Measurements from ENCODE around the gene HSPB6.
"Not testable (repeated sequence)": the region's sequence is repeated elsewhere in the genome, so short reads cannot be mapped to it uniquely, and the experiment has no call there.

HSPB6 gene

GRCh38 chr19:35756377-35757230 is at the start of gene HSPB6:
TSS of gene HSPB6 (minus strand) at chr19:35757029. CDS start at chr19:35757008, 21 bp downstream.
- H3K4me1 Mint-ChIP-seq: peaks cover 31% of the 10 kb centered on the region
- peaks cover 7% of the 10 kb centered on the region for H3K27me3 Mint-ChIP-seq
- peaks cover 4% of the 10 kb centered on the region for H3K36me3 Mint-ChIP-seq
- peak within 1 kb of the TSS; percentile 99 for H3K4me3 Mint-ChIP-seq
- peak within 1 kb of the TSS; percentile 99 for H3K27ac Mint-ChIP-seq
- H3K9me3 Mint-ChIP-seq: no peaks in the 10 kb centered on the region

GRCh38 chr19:35806597-35806996 is 49.8 kb upstream of the HSPB6 start:
- no peaks in the 10 kb centered on the region for H3K9me3 Mint-ChIP-seq
- H3K4me3 Mint-ChIP-seq: no peak overlapping the region
- peaks cover 1% of the 10 kb centered on the region for H3K36me3 Mint-ChIP-seq
- no peak overlapping the region for H3K27ac Mint-ChIP-seq
- H3K27me3 Mint-ChIP-seq: peaks cover 3% of the 10 kb centered on the region
- no peaks in the 10 kb centered on the region for H3K4me1 Mint-ChIP-seq

GRCh38 chr19:35805526-35806102 is 48.8 kb upstream of the HSPB6 start:
- H3K9me3 Mint-ChIP-seq: no peaks in the 10 kb centered on the region
- no peaks in the 10 kb centered on the region for H3K4me1 Mint-ChIP-seq
- no peaks in the 10 kb centered on the region for H3K27me3 Mint-ChIP-seq
- H3K27ac Mint-ChIP-seq: peak overlapping the region; percentile 30
- peaks cover 1% of the 10 kb centered on the region for H3K36me3 Mint-ChIP-seq
- H3K4me3 Mint-ChIP-seq: no peak overlapping the region

- H3K36me3 Mint-ChIP-seq: peaks cover 1% of the 10 kb centered on the region
- no peaks in the 10 kb centered on the region for H3K9me3 Mint-ChIP-seq
- H3K4me1 Mint-ChIP-seq: no peaks in the 10 kb centered on the region
- H3K27ac Mint-ChIP-seq: no peak overlapping the region
- H3K27me3 Mint-ChIP-seq: peaks cover 10% of the 10 kb centered on the region
- H3K4me3 Mint-ChIP-seq: no peak overlapping the region
Measured at GRCh38 chr19:35801828-35802227, 45.0 kb upstream of the HSPB6 start.

GRCh38 chr19:35797663-35798062 is 40.8 kb upstream of the HSPB6 start:
- Mint-ChIP-seq H3K4me1 (no peaks in the 10 kb centered on the region), H3K9me3 (no peaks in the 10 kb centered on the region), H3K4me3 (no peak overlapping the region), H3K36me3 (peaks cover 1% of the 10 kb centered on the region), H3K27me3 (peaks cover 14% of the 10 kb centered on the region), H3K27ac (no peak overlapping the region)

- H3K4me3 Mint-ChIP-seq: no peak overlapping the region
Measured at GRCh38 chr19:35796645-35797542, 40.1 kb upstream of the HSPB6 start.

GRCh38 chr19:35795564-35795963 is 38.7 kb upstream of the HSPB6 start:
- not testable (repeated sequence) for H3K9me3 Mint-ChIP-seq, H3K4me3 Mint-ChIP-seq, H3K36me3 Mint-ChIP-seq, H3K4me1 Mint-ChIP-seq, H3K27ac Mint-ChIP-seq
- H3K27me3 Mint-ChIP-seq: peaks cover 14% of the 10 kb centered on the region

More at GRCh38 chr19:35796645-35797542, 40.1 kb upstream of the HSPB6 start:
- Mint-ChIP-seq H3K9me3 (no peaks in the 10 kb centered on the region), H3K36me3 (peaks cover 1% of the 10 kb centered on the region), H3K27me3 (peaks cover 14% of the 10 kb centered on the region), H3K4me1 (no peaks in the 10 kb centered on the region), H3K27ac (no peak overlapping the region)

- Mint-ChIP-seq H3K36me3 (no peaks in the 10 kb centered on the region), H3K9me3 (no peaks in the 10 kb centered on the region), H3K27ac (no peak overlapping the region), H3K4me3 (no peak overlapping the region), H3K27me3 (peaks cover 12% of the 10 kb centered on the region), H3K4me1 (no peaks in the 10 kb centered on the region)
Measured at GRCh38 chr19:35793381-35794165, 36.7 kb upstream of the HSPB6 start.

GRCh38 chr19:35792888-35793287 is 36.1 kb upstream of the HSPB6 start:
- Mint-ChIP-seq H3K27ac (no peak overlapping the region), H3K36me3 (no peaks in the 10 kb centered on the region)

GRCh38 chr19:35792312-35792711 is 35.5 kb upstream of the HSPB6 start:
- Mint-ChIP-seq H3K9me3 (no peaks in the 10 kb centered on the region), H3K27me3 (peaks cover 9% of the 10 kb centered on the region), H3K4me1 (no peaks in the 10 kb centered on the region), H3K36me3 (no peaks in the 10 kb centered on the region), H3K27ac (no peak overlapping the region), H3K4me3 (no peak overlapping the region)

More at GRCh38 chr19:35792888-35793287, 36.1 kb upstream of the HSPB6 start:
- no peak overlapping the region for H3K4me3 Mint-ChIP-seq
- H3K27me3 Mint-ChIP-seq: peaks cover 10% of the 10 kb centered on the region
- no peaks in the 10 kb centered on the region for H3K4me1 Mint-ChIP-seq
- H3K9me3 Mint-ChIP-seq: no peaks in the 10 kb centered on the region

- no peak overlapping the region for H3K27ac Mint-ChIP-seq
- no peak overlapping the region for H3K4me3 Mint-ChIP-seq
- no peaks in the 10 kb centered on the region for H3K36me3 Mint-ChIP-seq
- peaks cover 5% of the 10 kb centered on the region for H3K27me3 Mint-ChIP-seq
- no peaks in the 10 kb centered on the region for H3K4me1 Mint-ChIP-seq
- H3K9me3 Mint-ChIP-seq: no peaks in the 10 kb centered on the region
Measured at GRCh38 chr19:35791814-35792279, 35.0 kb upstream of the HSPB6 start.

- Mint-ChIP-seq H3K4me3 (no peak overlapping the region), H3K36me3 (no peaks in the 10 kb centered on the region), H3K9me3 (no peaks in the 10 kb centered on the region), H3K4me1 (no peaks in the 10 kb centered on the region), H3K27ac (no peak overlapping the region), H3K27me3 (no peaks in the 10 kb centered on the region)
Measured at GRCh38 chr19:35790981-35791813, 34.4 kb upstream of the HSPB6 start.

GRCh38 chr19:35789978-35790944 is 33.4 kb upstream of the HSPB6 start:
- no peaks in the 10 kb centered on the region for H3K9me3 Mint-ChIP-seq
- no peaks in the 10 kb centered on the region for H3K4me1 Mint-ChIP-seq
- H3K27me3 Mint-ChIP-seq: no peaks in the 10 kb centered on the region
- H3K4me3 Mint-ChIP-seq: no peak overlapping the region
- no peaks in the 10 kb centered on the region for H3K36me3 Mint-ChIP-seq
- H3K27ac Mint-ChIP-seq: no peak overlapping the region
